ENCODE results near the gene NPIPB2. TPM values are rescaled to one million over a fixed set of nuclear protein-coding genes. Genes with fewer than 3 reads are reported as not detected.

The NPIPB2 gene
- total and polyA plus RNA-seq, 2 of the 8 experiments (the other 6 are each of a cell fraction or from before 2014, with no cell fraction given), result 7.5 to 8.3 TPM

DNA sequence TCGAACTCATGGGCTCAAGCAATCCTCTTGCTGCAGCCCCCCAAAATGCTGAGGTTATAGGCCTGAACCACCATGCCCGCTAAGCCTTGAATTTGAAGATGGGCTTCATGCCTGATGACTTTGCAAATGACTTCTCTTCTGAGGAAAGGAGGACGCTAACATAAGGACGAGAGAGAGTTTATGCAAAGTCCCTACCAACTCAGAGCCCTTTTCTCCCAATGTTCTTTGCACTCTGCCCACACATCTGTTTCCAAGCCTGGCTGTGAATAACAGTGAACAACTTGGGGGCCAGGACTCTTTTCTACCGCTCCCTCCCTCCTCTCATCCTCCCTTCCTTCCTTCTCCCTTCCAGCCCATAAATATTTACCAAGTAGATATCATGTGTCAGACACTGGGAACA is 8.5 kb upstream of the NPIPB2 start:
- CTCF ChIA-PET (ENCODE audit: partially characterized antibody), result no interaction called here
- no peak overlapping the region for H3K4me3 ChIP-seq (ENCODE audit: extremely low read depth in 1 of 4, insufficient read depth in 2 of 4, low read depth in 3 of 4, low read length in 4 of 4)
- H3K4me2 ChIP-seq (ENCODE audit: insufficient read depth in 1 of 2, low read depth in 2 of 2, low read length in 2 of 2), result no peak overlapping the region
- H2AFZ ChIP-seq (ENCODE audit: low read length), result no peak overlapping the region
- H4K5ac ChIP-seq (ENCODE audit: insufficient read length, low read depth, low read length), result no peak overlapping the region
- no peak overlapping the region for H2BK12ac ChIP-seq (ENCODE audit: low read depth, low read length)
- no peak for DNase-seq (ENCODE audit: low read depth in 1 of 2, low spot score in 2 of 2)
- H2BK15ac ChIP-seq (ENCODE audit: low read length), result no peak overlapping the region
- H2AK5ac ChIP-seq (ENCODE audit: low read depth, low read length), result no peak overlapping the region
- H3K79me2 ChIP-seq (ENCODE audit: control insufficient read depth in 1 of 2, insufficient read depth in 2 of 2, low read length in 2 of 2), result no peaks in the 10 kb centered on the region
- no peak overlapping the region for H3K9ac ChIP-seq (replicated peaks in 1 of 4; ENCODE audit: extremely low read depth in 1 of 4, low read depth in 3 of 4, low read length in 3 of 4)
- H4K91ac ChIP-seq (replicated peaks; ENCODE audit: insufficient read length, low read length), result no peak overlapping the region
- POLR2A ChIA-PET (ENCODE audit: partially characterized antibody), result no interaction called here
- no peak overlapping the region for H2BK120ac ChIP-seq (replicated peaks; ENCODE audit: low read depth, low read length)
- peaks cover 0 to 4% (median 0%) of the 10 kb centered on the region in 4 experiments; a peak in 2 of 7 replicates for H3K4me1 ChIP-seq (replicated peaks in 1 of 4; ENCODE audit: control insufficient read depth in 3 of 4, insufficient read depth in 4 of 4, low read length in 3 of 4)
- no peaks in the 10 kb centered on the region for H3K27me3 ChIP-seq (replicated peaks in 1 of 4; ENCODE audit: control insufficient read depth in 3 of 4, extremely low read depth in 1 of 4, insufficient read depth in 3 of 4, low read length in 3 of 4)
- H3K18ac ChIP-seq (ENCODE audit: extremely low read depth, low read length), result no peak overlapping the region
- H3K14ac ChIP-seq (ENCODE audit: insufficient read length), result no peak overlapping the region
- no peak overlapping the region for H2BK20ac ChIP-seq (ENCODE audit: low read length)
- no peak overlapping the region for H3K4ac ChIP-seq (replicated peaks; ENCODE audit: insufficient read length, low read depth, low read length)
- H3K9me3 ChIP-seq (ENCODE audit: insufficient read depth in 2 of 2, low read depth in 1 of 2, low read length in 1 of 2), result no peaks in the 10 kb centered on the region
- no peak overlapping the region for H2BK5ac ChIP-seq (ENCODE audit: low read depth, low read length)
- no peak for FAIRE-seq
- no peak overlapping the region for H3K27ac ChIP-seq (ENCODE audit: low read depth, low read length)
- no peak overlapping the region for H3K56ac ChIP-seq (replicated peaks; ENCODE audit: insufficient read length, low read depth, low read length)
- no peaks in the 10 kb centered on the region for H4K20me1 ChIP-seq (replicated peaks in 1 of 2; ENCODE audit: control insufficient read depth in 1 of 2, insufficient read depth in 2 of 2, low read length in 2 of 2)
- WGBS, 2 experiments (ENCODE audit: extremely low coverage in 1 of 2, insufficient coverage in 1 of 2, insufficient read length in 1 of 2, insufficient replicate concordance in 2 of 2, low coverage in 1 of 2, low lambda C conversion rate in 2 of 2, missing lambda C conversion rate in 1 of 2), result 93% methylated on average over 5 of the region's 5 CpGs; no CpG with 5 or more reads in 1 of the 2 experiments
- H3K23ac ChIP-seq (ENCODE audit: insufficient read length), result no peak overlapping the region
- no peak overlapping the region for H4K8ac ChIP-seq (ENCODE audit: extremely low read depth, insufficient read depth, low read length)
- H3K23me2 ChIP-seq (ENCODE audit: low read depth, low read length), result peaks cover 1% of the 10 kb centered on the region; the same call in 1 of the 2 replicates
- no peaks in the 10 kb centered on the region for H3K79me1 ChIP-seq (ENCODE audit: low read depth, low read length)
- no peaks in the 10 kb centered on the region for H3K36me3 ChIP-seq (ENCODE audit: control insufficient read depth in 2 of 4, insufficient read depth in 4 of 4, low read length in 3 of 4)
- no peak for TF ChIP-seq SUZ12 (IDR thresholded peaks at IDR 0.05; ENCODE audit: low read length)
- no peak for TF ChIP-seq CBX5 (IDR thresholded peaks at IDR 0.05; ENCODE audit: low read depth, low read length)
- TF ChIP-seq CTCF (IDR thresholded peaks at IDR 0.05; ENCODE audit: control extremely low read depth in 1 of 3, insufficient read depth in 1 of 3, low read depth in 1 of 3, low read length in 3 of 3), result no peak
- no peak for TF ChIP-seq TAF7 (optimal IDR thresholded peaks at IDR 0.05; ENCODE audit: borderline replicate concordance, low read depth, low read length)

Measured in H1 (cell line).